HEK293T (cell line): ENCODE measurements around the gene CHEK1.

Source experiments
- BHLHE40 ChIP-seq: fragments of 450-650 bp; IDR thresholded peaks from 2 replicates; pipeline ENCODE4 v1.6.1; 2016; ENCODE audit warnings: mild to moderate bottlenecking, moderate library complexity, borderline replicate concordance
- CTBP1 ChIP-seq: fragments of 450-650 bp; IDR thresholded peaks from 2 replicates; pipeline ENCODE4 v1.6.1; 2016; ENCODE audit warnings: borderline replicate concordance
- HDGF ChIP-seq: fragments of 450-650 bp; IDR thresholded peaks from 2 replicates; pipeline ENCODE4 v1.6.1; 2017; ENCODE audit warnings: antibody characterized with exemption, borderline replicate concordance
- LEF1 ChIP-seq: fragments of 450-650 bp; IDR thresholded peaks from 2 replicates; pipeline ENCODE4 v1.6.1; 2017; ENCODE audit warnings: mild to moderate bottlenecking, borderline replicate concordance
- ZNF384 ChIP-seq: fragments of 450-650 bp; IDR thresholded peaks from 2 replicates; pipeline ENCODE4 v1.6.1; 2016
- TF ChIP-seq, protein P1 (sequence below): fragments of 450-650 bp; IDR thresholded peaks from 2 replicates; pipeline ENCODE4 v1.6.1; 2016

DNA sequence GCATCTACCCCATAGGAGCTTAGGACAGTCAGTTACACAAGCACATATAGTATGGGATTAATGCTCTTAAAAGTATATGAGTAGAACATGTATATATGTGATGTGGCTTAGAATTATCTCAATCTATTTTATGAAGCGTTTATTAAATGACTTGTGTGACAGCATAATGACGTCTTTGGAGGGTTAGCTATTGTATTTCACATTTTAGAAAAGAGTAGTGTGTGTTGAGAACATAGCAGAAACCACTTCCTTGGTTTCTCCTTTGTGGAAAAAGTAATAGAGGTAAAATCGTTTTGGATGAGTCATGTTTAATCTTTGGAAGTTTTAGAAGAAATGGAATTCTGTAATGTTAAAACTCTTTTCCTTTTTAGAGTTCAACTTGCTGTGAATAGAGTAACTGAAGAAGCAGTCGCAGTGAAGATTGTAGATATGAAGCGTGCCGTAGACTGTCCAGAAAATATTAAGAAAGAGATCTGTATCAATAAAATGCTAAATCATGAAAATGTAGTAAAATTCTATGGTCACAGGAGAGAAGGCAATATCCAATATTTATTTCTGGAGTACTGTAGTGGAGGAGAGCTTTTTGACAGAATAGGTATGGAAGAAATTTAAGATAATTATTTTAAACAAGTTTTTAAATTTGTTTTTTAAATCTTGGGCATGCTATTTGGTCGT, 2.4 kb downstream of the CHEK1 start:
- TF ChIP-seq HDGF (no peak), LEF1 (no peak), ZNF384 (no peak), BHLHE40 (no peak), CTBP1 (no peak)
- TF ChIP-seq, protein P1, sequence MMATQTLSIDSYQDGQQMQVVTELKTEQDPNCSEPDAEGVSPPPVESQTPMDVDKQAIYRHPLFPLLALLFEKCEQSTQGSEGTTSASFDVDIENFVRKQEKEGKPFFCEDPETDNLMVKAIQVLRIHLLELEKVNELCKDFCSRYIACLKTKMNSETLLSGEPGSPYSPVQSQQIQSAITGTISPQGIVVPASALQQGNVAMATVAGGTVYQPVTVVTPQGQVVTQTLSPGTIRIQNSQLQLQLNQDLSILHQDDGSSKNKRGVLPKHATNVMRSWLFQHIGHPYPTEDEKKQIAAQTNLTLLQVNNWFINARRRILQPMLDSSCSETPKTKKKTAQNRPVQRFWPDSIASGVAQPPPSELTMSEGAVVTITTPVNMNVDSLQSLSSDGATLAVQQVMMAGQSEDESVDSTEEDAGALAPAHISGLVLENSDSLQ = no peak
